RWPE1 (cell line): ENCODE measurements around the gene KDM7A.

Experiments
- CTCF ChIA-PET: fragments of 350-600 bp; sonication (Branson Sonifier 250); formaldehyde crosslinking; extraction: SDS; loops from one replicate; lab custom pipeline; 2021; lab: Yijun Ruan, JAX
- POLR2A ChIA-PET: fragments of 400-600 bp; formaldehyde crosslinking; extraction: SDS; loops from one replicate; lab custom pipeline; 2020; ENCODE audit warnings: antibody characterized with exemption; ENCODE audit not compliant: low non-redundant PET; lab: Yijun Ruan, JAX
- DNase-seq: peaks from one replicate; pipeline ENCODE4 v3.0.0; 2012; ENCODE audit warnings: low spot score
- H3K27ac ChIP-seq: fragments of 450-650 bp; 2 replicates; pipeline ENCODE4 v1.5.1; 2017
- CTCF ChIP-seq: fragments of 450-650 bp; conservative IDR thresholded peaks from 2 replicates; pipeline ENCODE4 v1.5.1; 2017; ENCODE audit warnings: low read depth, mild to moderate bottlenecking

The KDM7A gene

GRCh38 chr7:140081774-140082425 lies 94.9 kb downstream of the KDM7A start:
- TF ChIP-seq CTCF = no peak
- POLR2A ChIA-PET = no interaction called here

GRCh38 chr7:140080919-140081318 lies 95.9 kb downstream of the KDM7A start:
- no peak for TF ChIP-seq CTCF
- no peak overlapping the region for H3K27ac ChIP-seq
- ChIA-PET POLR2A (no interaction called here), CTCF (no interaction called here)
- no peak for DNase-seq

More at GRCh38 chr7:140081774-140082425, 94.9 kb downstream of the KDM7A start:
- CTCF ChIA-PET = no interaction called here
- H3K27ac ChIP-seq = no peak overlapping the region
- no peak for DNase-seq

DNA sequence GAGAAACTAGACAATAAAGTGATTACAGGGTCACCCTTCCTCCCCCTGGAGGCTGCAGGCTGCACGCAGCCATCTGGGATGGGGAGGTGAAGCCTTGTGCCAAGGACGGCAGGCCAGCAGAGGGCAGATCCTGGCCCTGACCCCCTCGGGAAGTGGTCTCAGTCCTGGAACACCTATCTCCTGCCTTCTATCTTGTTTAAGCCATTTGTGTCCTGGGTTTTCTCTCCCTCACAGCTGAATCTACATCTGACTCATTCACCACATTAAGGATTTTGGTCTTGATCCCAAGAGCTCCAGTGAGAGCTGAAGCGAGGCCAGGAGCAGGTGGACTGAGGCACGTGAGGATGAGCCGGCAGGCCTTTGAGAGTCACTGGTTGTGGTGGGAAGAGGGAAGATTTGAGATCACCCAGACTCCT lies 97.7 kb downstream of the KDM7A start:
- peak overlapping the region; percentile 26; the same call in 1 of the 2 replicates for H3K27ac ChIP-seq
- POLR2A ChIA-PET = interaction anchor here (0.6 kb wide), 1 partner anchor 598 kb away, joined by 4 read pairs; no protein-coding TSS in a partner anchor
- DNase-seq = no peak
- no peak for TF ChIP-seq CTCF
- CTCF ChIA-PET = interaction anchor here (0.7 kb wide), 1 partner anchor 98 kb away, joined by 4 read pairs; the partner anchor contains the start of gene KDM7A

DNA sequence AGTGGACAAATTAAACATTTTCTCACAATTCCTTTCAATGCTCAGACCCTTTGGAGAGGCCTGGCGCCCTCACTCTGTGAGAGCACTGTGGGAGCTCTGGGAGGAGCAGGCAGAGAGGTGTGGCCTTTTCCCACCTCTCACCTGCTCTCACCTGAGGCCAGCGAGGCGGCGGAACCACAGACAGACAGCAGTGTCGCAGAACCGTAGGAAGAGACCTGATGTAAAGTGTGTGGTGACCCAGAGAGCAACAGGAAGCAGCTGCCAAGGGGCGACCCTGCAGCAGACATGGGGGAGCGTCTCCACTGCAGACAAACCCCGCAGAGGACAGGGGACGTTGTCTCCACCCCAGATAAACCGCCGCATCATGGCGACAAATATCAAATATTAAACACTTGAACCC lies 98.4 kb downstream of the KDM7A start:
- no peak overlapping the region for H3K27ac ChIP-seq
- TF ChIP-seq CTCF = no peak
- ChIA-PET POLR2A (no interaction called here), CTCF (interaction anchor here (0.7 kb wide), 1 partner anchor 99 kb away, joined by 4 read pairs; the partner anchor contains the start of gene KDM7A)
- DNase-seq = no peak

GRCh38 chr7:140074780-140075179 lies 102.0 kb downstream of the KDM7A start:
- TF ChIP-seq CTCF = no peak
- no peak for DNase-seq
- ChIA-PET CTCF (interaction anchor here (0.7 kb wide), 1 partner anchor 442 kb away, joined by 5 read pairs; no protein-coding TSS in a partner anchor), POLR2A (no interaction called here)
- no peak overlapping the region for H3K27ac ChIP-seq

GRCh38 chr7:140070546-140070945 lies 106.2 kb downstream of the KDM7A start:
- POLR2A ChIA-PET = no interaction called here

More at GRCh38 chr7:140070546-140070945, 106.2 kb downstream of the KDM7A start:
- TF ChIP-seq CTCF = no peak
- H3K27ac ChIP-seq = no peak overlapping the region
- no peak for DNase-seq
- CTCF ChIA-PET = no interaction called here
